NCI-H226 (cell line): ENCODE results near the gene JARID2.

Experiments
- DNase-seq: peaks from one replicate; pipeline ENCODE4 v3.0.0-alpha.2; 2015

The JARID2 gene

DNA sequence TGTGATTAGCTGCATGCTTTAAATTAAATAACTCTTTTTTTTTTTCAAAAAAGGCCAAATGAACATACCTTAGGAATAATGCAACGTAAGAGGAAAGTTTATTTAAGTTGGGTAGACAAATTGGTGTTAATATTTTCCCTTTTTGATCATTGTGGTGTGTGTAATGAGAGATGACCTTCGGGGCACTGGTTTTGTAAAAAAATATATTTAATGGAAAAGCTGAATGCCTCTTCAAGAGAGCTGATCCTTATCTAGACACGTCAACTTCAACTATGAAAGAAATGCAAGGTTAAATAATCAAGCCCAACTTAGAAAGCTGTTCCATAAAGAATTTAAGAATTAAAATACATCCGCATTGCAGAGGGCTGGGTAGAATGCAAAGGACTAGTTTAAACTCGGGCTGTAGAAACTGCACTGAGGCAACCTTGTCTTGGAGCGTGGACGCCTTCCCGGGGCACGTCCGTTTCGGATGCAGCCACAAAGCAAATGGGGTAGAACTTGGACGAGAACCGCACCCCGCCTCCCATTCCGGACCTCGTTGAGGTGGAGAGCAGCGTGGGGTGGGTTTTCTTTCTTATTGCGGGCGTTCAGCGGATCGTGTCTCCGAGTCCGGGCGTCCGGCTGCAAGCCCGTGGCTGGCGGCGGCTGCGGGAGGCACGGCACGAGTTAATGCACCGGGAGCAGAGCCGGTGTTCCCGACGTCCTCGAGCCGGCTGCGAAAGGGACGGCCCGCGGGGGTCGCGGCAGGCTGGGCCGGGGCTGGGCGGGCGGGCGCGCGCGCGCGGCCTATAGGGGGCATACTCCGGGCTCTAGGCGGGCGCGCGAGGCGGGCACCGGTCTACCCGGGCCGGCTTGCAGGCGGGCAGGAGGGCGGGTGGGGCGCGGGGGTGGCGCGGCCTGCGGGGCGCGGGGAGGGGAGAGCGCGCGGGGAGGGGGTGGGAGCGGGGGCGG lies 1.9 kb downstream of the JARID2 start:
- peak; percentile 22 for DNase-seq

DNA sequence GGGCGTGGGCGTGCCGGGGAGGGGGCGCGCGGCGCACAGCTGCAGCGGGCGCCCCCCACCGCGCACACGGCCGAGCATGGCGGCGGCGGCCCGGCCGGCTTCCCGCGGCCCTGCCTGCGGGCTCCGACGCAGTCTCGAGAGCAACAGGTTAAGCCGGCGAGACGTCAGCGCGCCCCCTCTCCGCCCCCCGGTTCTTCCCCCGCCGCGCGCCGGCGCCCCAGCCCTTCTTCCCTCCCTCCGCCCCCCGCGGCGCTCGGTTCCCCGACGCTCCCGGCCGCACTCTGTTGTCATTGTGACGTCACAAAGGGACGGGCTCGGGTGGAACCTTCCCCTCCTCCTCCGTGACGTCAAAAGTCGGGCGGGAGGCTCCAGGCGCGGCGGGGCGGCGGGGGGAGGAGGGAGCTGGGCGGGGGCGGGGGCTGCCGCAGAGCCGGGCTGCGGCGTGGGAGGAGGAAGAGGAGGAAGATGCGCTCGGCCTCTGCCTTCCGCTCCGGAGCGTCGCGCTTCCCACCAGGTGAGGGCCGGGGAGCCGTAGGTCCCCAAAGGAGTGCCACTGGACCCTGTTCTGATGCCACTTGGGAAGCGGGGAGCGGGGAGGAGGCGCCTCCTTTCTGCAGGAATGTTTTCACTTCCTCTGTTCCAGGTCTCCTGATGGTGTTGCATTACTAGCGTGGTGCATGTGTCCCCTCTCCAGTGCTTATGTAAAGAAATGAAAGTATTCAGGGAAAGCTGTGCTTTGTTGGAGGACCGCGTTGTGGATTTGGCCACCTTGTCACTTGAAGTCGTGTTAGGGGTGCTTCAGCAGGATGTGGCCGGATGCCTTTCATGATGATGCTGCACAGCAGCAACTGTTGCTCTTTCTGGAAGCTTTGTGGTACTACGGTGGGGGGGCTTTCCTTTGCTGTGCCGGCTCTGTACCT lies 2.8 kb downstream of the JARID2 start:
- peak; percentile 96 for DNase-seq

DNA sequence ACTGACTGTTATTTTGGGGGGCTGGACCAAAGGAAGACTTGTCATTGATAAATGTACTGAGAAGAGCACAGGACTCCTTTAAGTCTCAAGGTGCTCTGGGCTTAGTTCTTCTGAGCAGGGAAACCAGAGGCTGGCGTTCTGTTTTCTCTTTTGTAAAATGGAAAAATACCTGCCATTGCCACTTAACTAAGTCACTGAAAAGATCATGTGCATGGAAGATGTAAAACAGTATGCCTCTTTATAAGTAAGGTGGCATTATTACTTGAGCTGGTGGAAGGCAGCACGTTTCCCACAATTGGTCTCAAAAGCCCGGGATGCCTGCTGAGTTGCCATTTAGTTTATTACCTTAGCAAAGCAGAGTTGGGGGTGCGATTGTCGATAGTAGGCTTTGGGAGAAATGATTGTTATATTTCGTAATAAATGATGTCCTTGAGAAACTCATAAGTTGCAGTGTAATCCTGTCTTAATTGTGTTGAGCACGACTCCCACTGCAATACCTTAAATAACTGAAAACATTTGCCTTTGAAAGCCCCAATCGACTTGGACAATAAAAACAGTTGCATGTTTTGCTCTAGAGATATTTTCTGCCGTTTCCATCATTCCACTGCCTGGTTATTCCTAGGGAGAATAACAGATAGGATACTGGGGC lies 3.6 kb downstream of the JARID2 start:
- DNase-seq, result no peak

DNA sequence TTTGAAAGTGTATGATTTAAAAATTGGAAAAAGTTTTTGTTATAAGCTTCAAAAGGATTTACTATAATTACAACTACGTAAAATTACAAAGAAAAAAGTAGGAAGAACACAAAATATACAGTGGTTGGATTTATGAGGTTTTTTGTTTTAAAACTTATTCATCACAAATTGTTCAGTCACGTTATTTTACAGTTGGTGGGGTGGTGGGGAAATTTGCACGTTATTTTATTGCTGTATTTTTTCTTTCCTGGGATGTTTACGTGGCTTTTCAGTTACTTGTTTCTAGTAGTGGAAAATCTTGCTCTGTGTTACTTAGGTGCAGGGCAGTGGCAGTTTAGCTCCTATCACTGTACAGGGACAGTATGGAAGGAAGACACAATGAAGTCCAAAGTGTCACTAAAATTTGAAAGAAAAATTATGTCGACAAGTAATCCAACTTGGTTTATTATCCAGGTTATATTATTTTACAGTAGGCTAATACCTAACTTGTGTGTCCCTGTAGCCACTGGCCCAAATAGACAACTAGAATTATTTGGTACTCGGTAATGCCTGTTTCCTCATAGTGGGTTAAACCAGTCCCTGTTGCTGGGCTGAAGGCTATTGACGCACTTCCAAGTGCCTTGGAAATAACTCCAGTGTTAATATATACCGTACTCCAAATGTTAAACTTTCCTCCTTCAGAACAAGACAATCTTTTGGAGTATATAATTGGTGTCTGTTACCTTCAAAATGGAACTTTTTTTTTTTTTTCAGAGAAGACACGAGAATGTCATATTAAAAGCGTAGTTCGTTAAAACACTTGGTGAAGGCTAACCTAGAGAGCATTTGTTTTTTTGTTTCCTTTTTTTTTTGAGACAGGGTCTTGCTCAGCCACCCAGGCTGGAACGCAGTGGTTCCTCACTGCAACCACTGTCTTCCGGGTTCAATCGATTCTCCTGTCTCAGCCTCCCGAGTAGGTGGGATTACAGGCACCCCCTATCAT lies 4.6 kb downstream of the JARID2 start:
- no peak for DNase-seq

DNA sequence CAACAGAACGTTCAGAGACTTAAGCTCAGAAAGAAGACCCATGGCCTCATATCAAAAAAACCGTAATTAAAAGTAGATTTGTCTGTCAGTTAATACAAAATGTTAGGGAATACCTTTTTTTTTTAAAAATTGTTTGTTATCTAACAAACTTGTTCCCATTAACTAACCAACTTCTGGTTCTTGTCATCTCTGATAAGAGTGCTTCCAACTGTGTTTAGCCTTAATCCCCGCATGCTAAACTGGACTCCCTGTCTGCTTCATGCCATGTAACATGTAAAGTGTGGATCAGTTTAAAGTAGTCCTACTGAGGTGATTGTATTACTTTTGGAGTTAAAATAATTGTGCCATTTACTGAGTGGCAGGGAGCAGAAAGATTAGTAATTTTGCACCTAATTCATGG lies 6.3 kb downstream of the JARID2 start:
- no peak for DNase-seq

DNA sequence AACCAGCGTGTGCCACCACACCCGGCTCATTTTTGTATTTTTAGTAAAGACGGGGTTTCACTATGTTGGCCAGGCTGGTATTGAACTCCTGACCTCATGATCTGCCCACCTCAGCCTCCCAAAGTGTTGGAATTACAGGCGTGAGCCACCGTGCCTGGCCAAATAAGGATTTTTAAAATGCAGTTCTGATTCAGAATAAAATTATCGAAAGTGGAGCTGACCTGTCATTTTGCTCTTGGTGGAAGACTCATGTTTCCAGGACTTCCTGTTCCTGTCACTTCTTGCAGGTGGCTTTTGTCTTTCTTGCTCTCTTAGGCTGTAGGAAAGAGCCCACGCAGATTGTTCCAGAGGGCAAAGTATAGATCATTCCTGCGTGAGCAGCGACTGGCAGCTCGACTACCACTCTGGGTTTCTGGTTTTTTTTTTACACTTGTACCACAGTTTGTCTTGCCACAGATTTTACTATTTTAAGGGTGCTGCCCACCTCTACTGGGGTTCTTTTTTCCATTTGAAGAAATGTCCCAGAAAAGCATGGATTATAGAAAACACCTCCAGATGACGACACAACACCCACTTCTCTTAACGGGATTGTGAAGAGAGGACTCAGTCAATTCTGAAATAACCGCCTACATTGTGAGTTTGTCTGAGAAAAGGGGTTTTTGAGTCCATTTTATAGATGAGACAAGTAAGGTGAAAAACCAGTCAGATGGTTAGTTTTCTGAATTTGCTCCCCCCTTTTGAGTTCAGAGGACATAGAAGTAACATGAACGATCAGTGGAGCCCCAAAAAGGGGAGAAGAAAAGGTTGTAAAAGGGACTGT lies 7.5 kb downstream of the JARID2 start:
- no peak for DNase-seq

DNA sequence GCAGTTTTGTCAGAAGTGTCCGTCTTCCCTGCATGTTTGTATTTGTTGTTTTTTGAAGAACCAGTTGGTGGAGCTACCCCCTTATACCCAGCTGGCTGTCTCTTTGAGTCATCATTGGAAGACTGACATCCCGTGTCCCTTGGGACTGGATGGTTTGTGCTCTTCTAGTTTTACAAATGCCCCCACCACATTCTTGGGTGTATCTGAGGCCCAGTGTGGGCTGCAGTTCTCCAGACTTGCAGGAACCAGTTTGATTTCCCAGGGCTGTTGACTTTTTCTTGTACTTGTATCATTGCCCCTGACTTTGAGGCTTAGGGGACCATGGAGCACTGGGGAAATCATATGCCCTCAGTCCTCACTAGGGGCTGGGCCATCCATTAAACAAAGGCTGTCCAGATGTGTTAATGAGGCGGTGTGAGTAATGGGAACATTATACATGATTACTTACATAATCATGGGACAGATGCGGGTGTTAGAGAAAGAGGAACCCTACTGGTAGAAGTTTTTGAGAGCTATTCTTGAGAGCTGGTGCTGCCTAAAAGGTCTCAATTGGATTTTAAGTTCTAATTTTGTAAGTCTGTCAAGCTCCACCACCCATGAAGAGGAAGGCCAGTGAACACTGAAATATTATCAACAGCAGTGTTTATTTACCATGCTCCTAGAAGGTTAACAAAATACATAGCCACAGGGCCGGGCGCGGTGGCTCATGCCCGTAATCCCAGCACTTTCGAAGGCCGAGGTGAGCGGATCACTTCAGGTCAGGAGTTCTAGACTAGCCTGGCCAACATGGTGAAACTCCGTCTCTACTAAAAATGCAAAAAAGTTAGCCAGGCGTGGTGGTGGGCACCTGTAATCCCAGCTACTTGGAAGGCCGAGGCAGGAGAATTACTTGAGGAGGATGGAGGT lies 8.5 kb downstream of the JARID2 start:
- no peak for DNase-seq

DNA sequence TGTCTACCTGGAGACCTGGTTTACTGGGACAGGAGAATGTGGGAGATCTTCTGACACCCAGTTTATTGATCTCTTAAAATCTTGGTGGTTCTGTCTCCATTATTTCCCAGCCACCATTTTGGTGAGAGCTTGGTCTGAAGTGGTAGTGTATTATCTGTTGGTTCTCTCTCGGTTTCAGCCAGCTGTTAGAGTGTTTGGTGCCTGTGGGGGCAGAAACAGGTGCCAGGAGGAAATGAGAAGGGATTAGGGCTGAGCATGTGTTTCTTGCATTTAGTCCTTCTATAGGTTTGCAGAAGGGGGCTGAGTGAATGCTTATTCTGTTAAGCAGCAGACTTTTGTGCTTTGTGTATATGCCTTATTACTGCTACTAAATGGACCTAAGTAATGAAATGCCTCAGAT lies 9.6 kb downstream of the JARID2 start:
- no peak for DNase-seq

DNA sequence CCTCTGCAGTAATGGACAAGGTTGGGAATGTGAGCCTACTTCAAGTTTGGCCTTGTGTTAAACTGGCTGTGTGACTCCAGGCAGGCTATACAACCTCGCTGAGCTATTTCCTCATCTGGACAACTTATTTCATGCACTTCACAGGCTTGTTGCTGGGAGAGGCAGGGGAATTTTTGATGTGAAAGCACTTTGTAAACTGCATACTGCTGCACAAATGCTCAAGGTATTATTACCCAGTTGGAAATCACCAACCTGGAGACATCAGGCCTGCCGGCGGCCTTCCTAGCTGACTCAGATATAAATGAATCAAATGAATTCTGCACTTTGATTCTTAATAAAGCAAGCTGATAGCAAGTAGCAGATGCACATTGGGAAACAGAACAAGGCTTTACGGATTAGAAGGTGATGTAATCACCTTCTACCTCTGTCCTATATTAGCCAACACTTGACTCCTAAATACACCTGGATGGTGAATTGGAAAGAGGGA lies 10.1 kb downstream of the JARID2 start:
- DNase-seq, result no peak

DNA sequence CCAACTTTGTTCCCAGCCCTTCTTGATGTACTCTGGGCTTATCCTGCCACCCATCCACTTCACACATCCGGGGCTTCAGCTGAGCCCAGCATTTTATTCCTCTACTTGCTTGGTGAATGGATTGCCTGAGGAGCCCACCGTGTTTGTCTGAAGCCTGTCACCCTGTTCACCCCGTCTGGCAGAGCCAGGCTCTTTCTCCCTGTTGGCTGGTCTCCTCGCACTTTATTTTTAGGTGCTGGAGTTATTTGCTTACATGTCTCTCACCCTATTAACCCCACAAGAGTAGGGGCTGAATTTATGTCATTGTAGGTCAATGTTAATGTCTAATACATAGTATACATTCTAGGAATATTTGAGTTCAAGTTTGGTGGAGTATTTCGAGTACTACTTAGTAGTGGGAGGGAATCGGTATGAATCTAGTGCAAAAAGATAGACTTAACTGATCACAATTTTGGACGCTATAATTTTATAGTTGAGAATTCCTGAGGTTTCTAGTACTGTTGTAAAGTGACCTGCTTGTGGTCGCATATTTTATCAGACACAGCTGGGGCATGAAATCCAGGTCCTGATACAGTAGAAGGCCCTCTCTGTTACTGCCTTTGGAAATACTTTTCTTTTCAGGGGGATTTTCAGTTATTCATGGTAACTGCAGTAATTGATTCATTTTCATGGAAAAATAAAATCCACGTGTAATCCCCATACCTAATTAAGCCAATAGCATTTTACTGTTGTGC lies 10.8 kb downstream of the JARID2 start:
- no peak for DNase-seq

DNA sequence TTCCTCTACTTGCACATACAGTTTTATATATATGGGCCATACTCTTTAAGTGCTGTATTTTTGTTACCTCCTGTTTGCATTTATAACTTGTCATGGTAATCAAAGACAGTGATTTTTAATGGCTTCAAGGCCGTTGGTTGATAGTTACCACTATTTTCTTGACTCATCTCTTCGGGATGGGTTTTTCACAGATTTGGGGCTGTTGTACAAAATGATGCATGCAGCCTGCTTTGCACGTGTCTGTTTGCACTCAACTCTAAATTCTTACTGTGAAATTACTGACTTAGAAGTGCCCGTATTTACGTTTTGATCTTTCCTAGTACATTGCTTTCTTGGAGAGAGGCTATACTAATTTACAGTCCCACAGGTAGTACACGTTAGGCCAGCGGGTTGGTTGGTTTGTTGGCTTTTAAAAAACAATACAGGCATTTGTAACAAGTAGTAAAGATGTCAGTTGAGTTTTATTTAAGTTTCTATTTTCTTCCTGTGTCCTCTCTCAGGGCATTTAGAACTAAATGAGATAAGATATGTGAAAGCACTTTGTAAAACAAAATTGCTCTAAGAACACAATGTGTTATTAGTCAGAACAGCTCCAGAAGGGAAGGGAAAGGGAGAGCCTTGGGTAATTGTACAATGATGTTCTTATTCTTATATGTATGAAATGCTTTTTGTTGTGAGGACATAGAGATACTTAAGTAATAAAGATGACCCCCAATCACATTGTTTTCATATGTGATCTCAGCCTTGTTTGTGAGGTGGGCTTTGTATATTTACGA lies 11.7 kb downstream of the JARID2 start:
- DNase-seq, result no peak

DNA sequence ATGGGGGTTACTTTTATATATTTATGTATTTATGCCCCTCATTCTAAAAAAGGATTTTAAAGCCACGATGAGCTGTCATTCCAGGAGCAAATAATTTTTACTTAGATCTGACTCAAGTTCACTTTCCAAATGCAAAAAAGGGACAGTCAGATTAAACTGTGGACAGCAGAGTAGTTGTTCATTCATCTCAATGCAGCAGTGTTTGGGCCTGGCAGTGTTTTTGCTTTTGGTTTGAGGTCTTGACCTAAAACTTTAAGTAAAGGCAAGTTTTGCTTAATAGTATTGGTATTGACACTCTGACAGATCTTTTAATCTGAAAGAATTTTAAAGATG lies 13.9 kb downstream of the JARID2 start:
- no peak for DNase-seq

DNA sequence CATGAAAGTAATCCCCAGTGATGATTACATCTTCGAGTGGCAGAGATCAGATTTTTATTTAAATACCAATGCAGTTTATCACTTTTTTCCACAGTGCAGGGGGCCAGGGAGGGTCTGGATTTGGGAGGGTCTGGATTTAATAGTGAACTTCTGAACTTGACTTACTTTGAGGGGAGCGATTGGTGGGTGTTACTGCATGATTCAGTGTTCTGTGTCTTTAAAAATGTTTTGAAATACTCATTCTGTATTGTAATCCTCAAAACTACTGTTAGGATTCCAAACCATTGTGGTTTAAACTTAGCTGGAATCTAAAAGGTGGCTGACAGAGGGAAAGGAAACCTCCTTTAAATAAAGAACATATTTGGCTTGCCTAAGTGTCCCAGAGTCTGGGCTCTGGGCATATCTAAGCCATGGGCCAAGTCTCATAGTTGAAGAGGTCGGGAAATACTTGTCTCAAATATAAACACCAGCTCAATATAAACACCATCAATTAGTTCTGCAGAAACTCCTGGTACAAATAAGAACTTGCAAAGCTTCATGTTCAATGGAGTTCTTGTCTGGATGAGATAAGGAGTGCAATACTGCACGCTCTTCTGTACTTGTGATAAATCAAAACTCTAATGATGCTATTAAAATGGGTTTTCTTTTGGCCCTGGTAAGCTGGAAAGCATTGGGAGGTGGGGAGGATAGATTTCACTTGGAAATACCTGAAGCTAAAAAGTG lies 14.4 kb downstream of the JARID2 start:
- DNase-seq, result no peak

DNA sequence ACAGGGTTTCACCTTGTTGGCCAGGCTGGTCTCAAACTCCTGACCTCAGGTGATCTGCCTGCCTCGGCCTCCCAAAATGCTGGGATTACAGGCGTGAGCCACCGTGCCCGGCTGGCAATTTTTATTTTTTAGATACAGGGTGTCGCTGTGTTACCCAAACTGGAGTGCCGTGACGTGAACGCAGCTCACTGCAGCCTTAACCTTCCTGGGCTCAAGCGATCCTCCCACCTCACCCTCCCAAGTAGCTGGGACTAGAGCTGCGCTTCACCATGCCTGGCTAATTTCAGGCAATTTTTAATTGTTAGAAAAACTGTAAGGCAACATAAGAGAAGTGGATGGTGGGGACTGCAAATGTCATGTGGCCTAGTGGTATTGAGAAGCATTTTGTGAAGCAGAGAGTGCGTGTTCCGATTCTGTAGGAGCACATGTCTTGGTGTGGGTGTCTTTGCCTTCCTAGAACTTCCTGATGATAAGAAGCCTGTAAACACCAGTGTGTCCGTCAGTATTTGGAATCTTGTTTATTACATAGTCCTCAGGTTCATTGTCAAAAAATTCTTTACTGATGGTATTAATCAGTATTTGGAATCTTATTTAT lies 18.0 kb downstream of the JARID2 start:
- DNase-seq, result no peak

DNA sequence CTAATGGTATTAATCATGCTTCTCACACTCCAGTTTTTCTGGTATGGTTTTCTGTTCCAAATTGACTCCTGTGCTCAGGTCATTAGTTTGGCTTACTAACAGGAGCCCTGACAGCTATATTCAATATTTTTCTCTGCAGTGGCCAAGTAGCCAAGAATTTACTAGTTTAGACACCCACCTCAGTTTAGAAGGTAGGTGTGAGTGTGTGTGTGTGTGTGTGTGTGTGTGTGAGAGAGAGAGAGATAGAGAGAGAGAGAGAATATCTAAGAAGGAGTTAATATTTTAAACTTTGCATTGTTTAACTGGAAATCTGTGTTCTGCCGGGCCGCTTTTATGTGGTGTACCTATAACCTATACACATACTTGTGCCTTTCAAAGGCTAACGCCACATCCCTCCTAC lies 18.5 kb downstream of the JARID2 start:
- DNase-seq, result no peak

DNA sequence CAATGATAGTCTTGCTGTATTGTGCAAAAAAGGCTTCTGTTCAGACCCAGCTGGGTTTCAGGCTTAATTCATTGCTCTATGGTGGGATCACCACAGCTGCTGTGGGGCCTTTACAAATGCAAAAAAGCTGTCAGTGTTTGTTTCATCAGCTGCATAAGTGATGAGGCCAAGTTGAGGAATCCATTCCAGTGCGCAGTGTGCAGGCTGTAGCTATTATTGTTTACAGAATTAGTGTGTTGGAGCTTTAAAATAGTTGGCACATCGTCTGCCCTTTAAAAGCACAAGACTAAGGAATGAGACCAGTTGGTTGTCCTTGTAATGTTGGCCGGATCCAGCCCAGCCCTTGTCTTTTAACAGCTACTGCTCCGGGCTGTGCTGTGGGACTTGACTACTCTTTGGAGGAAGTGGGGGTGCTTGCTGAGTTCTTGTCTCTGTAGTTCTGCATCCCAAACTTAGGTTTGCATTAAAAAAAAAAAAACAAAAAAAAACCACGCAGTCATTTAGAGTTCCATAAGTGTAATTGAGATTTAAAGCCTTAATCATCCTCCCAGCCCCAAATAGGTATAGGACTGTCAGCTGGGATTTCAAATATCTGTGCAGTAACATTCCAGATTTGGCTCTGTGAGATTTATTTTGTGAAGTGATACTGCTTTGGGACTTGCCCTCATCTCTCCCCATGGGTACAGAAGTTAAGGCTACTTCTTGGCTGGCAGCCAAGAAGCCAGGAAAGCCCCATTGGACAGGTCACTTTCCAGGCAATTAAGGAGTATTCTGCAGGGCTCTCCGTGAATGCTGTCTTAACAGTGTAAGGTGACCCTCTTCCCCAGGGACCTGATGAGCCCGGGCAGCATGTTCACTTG lies 19.3 kb downstream of the JARID2 start:
- DNase-seq, result no peak
